T-cell (primary cell): ENCODE measurements around the gene FAM184B. TPM values are rescaled to one million over a fixed set of nuclear protein-coding genes. Genes with fewer than 3 reads are reported as not detected.

Experiments
- ATAC-seq, 4 experiments: fragments of 200-7000 bp in 3 of 4; fragments of 150-1000 bp in 1 of 4; cut with Tn5 transposase; replicated peaks in 1 of 4; 1 replicate in 3 of 4; 2 replicates in 1 of 4; pipeline ENCODE4 v1.10.0; 2021; ENCODE audit warnings: moderate library complexity in 3 of 4, mild to moderate bottlenecking in 2 of 4, moderate number of reproducible peaks in 1 of 4
- CTCF ChIA-PET, 2 donors: fragments of 300-600 bp; sonication (Branson Sonifier 250); formaldehyde crosslinking; loops; one replicate each; lab custom pipeline; 2022; ENCODE audit warnings: antibody characterized with exemption in 2 of 2; lab: Charles Lee
- POLR2A ChIA-PET, 2 donors: fragments of 300-600 bp; sonication (Branson Sonifier 250); formaldehyde crosslinking; loops; one replicate each; lab custom pipeline; 2022; ENCODE audit warnings: antibody characterized with exemption in 2 of 2; lab: Charles Lee
- DNase-seq, 35 experiments: peaks; one replicate each; pipeline versions ENCODE4 v3.0.0 to v3.0.0-alpha.2; 2013 to 2023
- H3K27ac ChIP-seq: one replicate; pipeline ENCODE4 v1.5.1; 2013; ENCODE audit warnings: low read length
- H3K27me3 ChIP-seq, 2 experiments: replicated peaks in 1 of 2; 1 replicate in 1 of 2; 2 replicates in 1 of 2; pipeline versions ENCODE4 v1.6.1 to v1.7.0; 2013; ENCODE audit warnings: low read length in 1 of 2, mixed read lengths in 1 of 2; ENCODE audit not compliant: control insufficient read depth in 2 of 2, insufficient read depth in 2 of 2; ENCODE audit errors: extremely low read depth in 1 of 2
- H3K36me3 ChIP-seq, 2 donors: 1 replicate in 1 of 2; 2 replicates in 1 of 2; pipeline versions ENCODE4 v1.6.1 to v1.7.0; 2013; ENCODE audit warnings: low read length in 1 of 2; ENCODE audit not compliant: control insufficient read depth in 2 of 2, insufficient read depth in 1 of 2; ENCODE audit errors: extremely low read depth in 1 of 2
- H3K4me1 ChIP-seq, 2 experiments: 1 replicate in 1 of 2; 2 replicates in 1 of 2; pipeline versions ENCODE4 v1.6.1 to v1.7.0; 2013; ENCODE audit warnings: low read length in 2 of 2, mixed read lengths in 1 of 2; ENCODE audit not compliant: insufficient read depth in 2 of 2, control insufficient read depth in 1 of 2; ENCODE audit errors: extremely low read depth in 1 of 2
- H3K4me3 ChIP-seq, 2 donors: 1 replicate in 1 of 2; 2 replicates in 1 of 2; pipeline versions ENCODE4 v1.5.1 to v1.7.0; 2013; ENCODE audit warnings: mild to moderate bottlenecking in 2 of 2, low read length in 1 of 2, moderate library complexity in 1 of 2; ENCODE audit not compliant: control insufficient read depth in 1 of 2; ENCODE audit errors: extremely low read depth in 1 of 2
- H3K9me3 ChIP-seq: 2 replicates; pipeline ENCODE4 v1.7.0; 2013
- H3K27ac Mint-ChIP-seq, 2 donors: one replicate each; pipeline ENCODE4 v1.8.0; 2020 to 2021; ENCODE audit warnings: mild to moderate bottlenecking in 2 of 2, mixed read lengths in 2 of 2
- H3K27me3 Mint-ChIP-seq, 2 donors: one replicate each; pipeline ENCODE4 v1.8.0; 2021 to 2022; ENCODE audit warnings: mixed read lengths in 2 of 2
- H3K36me3 Mint-ChIP-seq: one replicate; pipeline ENCODE4 v1.8.0; 2021; ENCODE audit warnings: mixed read lengths
- H3K4me1 Mint-ChIP-seq, 3 donors: one replicate each; pipeline ENCODE4 v1.8.0; 2020 to 2022; ENCODE audit warnings: mixed read lengths in 3 of 3, mild to moderate bottlenecking in 1 of 3
- H3K4me3 Mint-ChIP-seq, 3 donors: one replicate each; pipeline ENCODE4 v1.8.0; 2020 to 2022; ENCODE audit warnings: mild to moderate bottlenecking in 3 of 3, mixed read lengths in 3 of 3, moderate library complexity in 3 of 3
- H3K9me3 Mint-ChIP-seq, 3 donors: one replicate each; pipeline ENCODE4 v1.8.0; 2020 to 2022; ENCODE audit warnings: mixed read lengths in 3 of 3
- WGBS: methylation state at CpG from one replicate; pipeline ENCODE4 v1.1.5; 2013; ENCODE audit warnings: missing lambda C conversion rate; ENCODE audit not compliant: insufficient coverage; 5-methylcytosine and 5-hydroxymethylcytosine counted together
- total RNA-seq, 35 experiments: library from RNA in 6 of 35; stranded (reverse) in 6 of 35; fragments of 120-200 nt in 1 of 35; gene quantifications; one replicate each; pipeline versions ENCODE4 v1.2.1 to v1.2.4 and lab custom pipeline; 2013 to 2026

FAM184B gene
- total RNA-seq, 5 donors from 2014 or later (not counting 1 experiment from before 2014, with no cell fraction given) = 0.03 to 0.09 (median 0.06) TPM; not detected in 2

DNA sequence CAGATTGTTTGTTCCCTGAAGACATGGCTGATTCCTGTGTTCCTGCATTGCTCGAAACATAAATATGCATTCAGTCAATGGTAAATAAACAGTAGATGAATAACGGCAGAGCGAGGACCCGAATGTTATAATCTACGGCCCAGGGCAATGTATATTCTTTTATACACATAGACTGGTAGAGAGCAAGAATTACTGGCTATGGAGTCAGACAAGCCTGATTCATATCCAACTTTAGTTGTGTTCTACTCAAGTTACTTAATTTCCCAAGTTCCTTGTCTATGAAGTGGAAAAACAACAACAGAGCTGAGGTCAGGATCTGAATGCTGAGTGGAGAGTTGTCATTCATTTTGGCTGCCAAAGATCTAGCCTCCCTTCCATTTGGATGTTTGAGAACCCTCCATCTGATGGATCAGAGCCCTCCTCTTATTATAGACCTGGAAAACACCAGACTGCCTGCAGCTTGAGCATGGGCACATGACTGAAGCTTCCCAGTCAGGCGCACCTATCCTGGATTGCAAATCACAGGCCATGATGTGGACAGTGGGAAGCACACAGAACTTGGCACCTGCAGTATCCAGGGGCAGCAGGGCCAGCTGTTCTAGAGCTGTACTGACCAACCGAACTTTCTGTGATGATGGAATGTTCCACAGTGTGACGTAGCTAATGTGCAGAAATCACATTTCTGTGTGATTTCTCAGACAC is 80.1 kb downstream of the FAM184B start:
- H3K9me3 ChIP-seq = no peaks in the 10 kb centered on the region
- no peak overlapping the region for H3K4me3 ChIP-seq
- H3K4me1 ChIP-seq = no peaks in the 10 kb centered on the region
- 90% methylated on average over 3 of the region's 8 CpGs for WGBS
- peaks cover 0 to 1% of the 10 kb centered on the region in 2 donors for H3K27me3 Mint-ChIP-seq
- H3K27me3 ChIP-seq = no peaks in the 10 kb centered on the region
- H3K9me3 Mint-ChIP-seq = peaks cover 8 to 16% (median 8%) of the 10 kb centered on the region in 3 donors
- H3K36me3 Mint-ChIP-seq = no peaks in the 10 kb centered on the region
- no peak overlapping the region for H3K27ac Mint-ChIP-seq
- ChIA-PET POLR2A (no interaction called here), CTCF (no interaction called here)
- no peak for ATAC-seq
- no peak overlapping the region for H3K27ac ChIP-seq
- DNase-seq = no peak
- no peaks in the 10 kb centered on the region for H3K36me3 ChIP-seq
- H3K4me3 Mint-ChIP-seq = no peak overlapping the region
- no peaks in the 10 kb centered on the region for H3K4me1 Mint-ChIP-seq

DNA sequence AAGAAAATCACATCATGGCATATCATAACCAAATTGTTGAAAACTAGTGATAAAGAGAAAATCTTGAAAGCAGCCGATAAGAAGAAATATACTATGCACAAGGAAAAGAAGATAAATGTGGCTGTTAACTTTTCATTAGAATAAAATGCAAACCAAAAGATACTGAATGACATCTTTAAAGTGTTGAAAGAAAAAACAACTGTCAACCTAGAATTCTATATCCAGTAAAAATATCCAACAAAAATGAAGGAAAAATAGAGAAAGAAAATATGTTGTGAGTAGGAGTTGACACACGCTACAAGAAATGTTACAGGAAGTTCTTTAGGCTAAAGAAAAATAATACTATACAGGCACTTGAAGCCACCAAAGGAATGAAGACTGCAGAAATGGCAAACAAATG is 82.0 kb downstream of the FAM184B start:
- peaks cover 8 to 16% (median 11%) of the 10 kb centered on the region in 3 donors for H3K9me3 Mint-ChIP-seq
- CTCF ChIA-PET = no interaction called here
- ATAC-seq (no peak), DNase-seq (no peak)
- no peaks in the 10 kb centered on the region for H3K4me1 Mint-ChIP-seq
- no peak overlapping the region for H3K27ac Mint-ChIP-seq
- no peaks in the 10 kb centered on the region for H3K36me3 ChIP-seq
- no peak overlapping the region for H3K27ac ChIP-seq
- H3K4me3 Mint-ChIP-seq = no peak overlapping the region
- POLR2A ChIA-PET = no interaction called here
- H3K27me3 Mint-ChIP-seq = peaks cover 3 to 9% of the 10 kb centered on the region in 2 donors
- no peak overlapping the region for H3K4me3 ChIP-seq
- H3K36me3 Mint-ChIP-seq = no peaks in the 10 kb centered on the region
- no peaks in the 10 kb centered on the region for H3K9me3 ChIP-seq
- no CpG with 5 or more reads among the region's 2 CpGs for WGBS
- peaks cover 0 to 4% of the 10 kb centered on the region in 2 experiments for H3K27me3 ChIP-seq
- no peaks in the 10 kb centered on the region for H3K4me1 ChIP-seq

DNA sequence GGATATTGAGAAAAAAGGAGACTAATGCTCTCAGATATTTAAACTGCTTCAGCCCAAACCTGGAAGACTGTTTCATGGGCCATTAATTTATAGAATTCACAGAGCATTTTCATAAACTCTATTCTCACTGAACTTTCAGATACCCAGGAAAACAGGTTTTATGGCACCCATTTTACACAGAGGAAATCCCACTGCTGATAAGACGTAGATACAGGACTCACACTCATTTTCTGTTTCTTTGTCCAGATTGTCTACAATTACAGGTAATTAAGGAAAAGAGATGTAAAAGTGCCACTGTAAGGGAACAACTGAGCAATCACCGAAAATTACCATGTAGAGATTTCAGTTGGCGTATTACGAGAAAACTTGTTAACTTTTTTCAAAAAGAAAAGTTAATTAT is 83.3 kb downstream of the FAM184B start:
- ChIA-PET CTCF (no interaction called here), POLR2A (no interaction called here)
- peaks cover 0 to 6% of the 10 kb centered on the region in 2 experiments for H3K27me3 ChIP-seq
- DNase-seq = no peak
- Mint-ChIP-seq H3K4me1 (no peaks in the 10 kb centered on the region), H3K36me3 (no peaks in the 10 kb centered on the region), H3K9me3 (peaks cover 8 to 16% (median 11%) of the 10 kb centered on the region in 3 donors), H3K27ac (no peak overlapping the region), H3K27me3 (peaks cover 3 to 9% of the 10 kb centered on the region in 2 donors), H3K4me3 (no peak overlapping the region)
- ATAC-seq = no peak
- no CpG with 5 or more reads among the region's 4 CpGs for WGBS
- no peaks in the 10 kb centered on the region for H3K9me3 ChIP-seq
- no peak overlapping the region for H3K27ac ChIP-seq
- H3K4me3 ChIP-seq = no peak overlapping the region
- no peaks in the 10 kb centered on the region for H3K36me3 ChIP-seq
- H3K4me1 ChIP-seq = no peaks in the 10 kb centered on the region

DNA sequence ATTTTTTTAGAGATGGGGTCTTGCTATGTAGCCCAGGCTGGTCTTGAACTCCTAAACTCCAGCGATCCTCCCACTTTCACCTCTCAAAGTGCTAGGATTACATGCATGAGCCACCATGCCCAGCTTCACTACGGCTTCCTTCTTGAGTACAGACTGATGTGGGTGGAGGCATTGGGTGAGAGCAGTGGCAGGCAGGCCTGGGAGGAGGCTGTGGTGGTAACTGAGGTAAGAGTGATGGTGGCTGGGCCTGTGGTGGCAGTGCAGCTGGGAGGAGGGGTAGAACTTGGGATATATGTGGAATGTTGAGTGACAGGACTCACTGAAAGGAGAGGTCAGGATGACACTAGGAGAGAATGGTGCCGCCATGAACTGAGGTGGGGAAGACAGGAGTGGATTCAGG is 86.1 kb downstream of the FAM184B start:
- 75% methylated on average over 1 of the region's 3 CpGs for WGBS
- Histone ChIP-seq H3K36me3 (no peaks in the 10 kb centered on the region), H3K27ac (no peak overlapping the region), H3K27me3 (peaks cover 0 to 6% of the 10 kb centered on the region in 2 experiments), H3K4me1 (no peaks in the 10 kb centered on the region), H3K9me3 (no peaks in the 10 kb centered on the region), H3K4me3 (no peak overlapping the region)
- Mint-ChIP-seq H3K4me1 (no peaks in the 10 kb centered on the region), H3K4me3 (no peak overlapping the region), H3K36me3 (no peaks in the 10 kb centered on the region), H3K27ac (no peak overlapping the region), H3K9me3 (peaks cover 8 to 16% (median 11%) of the 10 kb centered on the region in 3 donors), H3K27me3 (peaks cover 3 to 9% of the 10 kb centered on the region in 2 donors)
- DNase-seq = no peak
- ChIA-PET POLR2A (no interaction called here), CTCF (no interaction called here)
- ATAC-seq = no peak

- peaks cover 3 to 9% of the 10 kb centered on the region in 2 donors for H3K27me3 Mint-ChIP-seq
- peaks cover 0 to 6% of the 10 kb centered on the region in 2 experiments for H3K27me3 ChIP-seq
- H3K36me3 ChIP-seq = no peaks in the 10 kb centered on the region
- no peaks in the 10 kb centered on the region for H3K36me3 Mint-ChIP-seq
- H3K4me3 Mint-ChIP-seq = no peak overlapping the region
- no peaks in the 10 kb centered on the region for H3K4me1 ChIP-seq
- DNase-seq (no peak), ATAC-seq (no peak)
- no peak overlapping the region for H3K27ac ChIP-seq
- CTCF ChIA-PET = interaction anchor here in 1 of 2 donors (0.7 kb wide), 1 partner anchor 359 kb away, joined by 6 read pairs; no protein-coding TSS in a partner anchor
- WGBS = 56% methylated on average over 1 of the region's 1 CpG
- H3K4me3 ChIP-seq = no peak overlapping the region
- no peaks in the 10 kb centered on the region for H3K4me1 Mint-ChIP-seq
- no peaks in the 10 kb centered on the region for H3K9me3 ChIP-seq
- POLR2A ChIA-PET = no interaction called here
- peaks cover 6 to 11% (median 11%) of the 10 kb centered on the region in 3 donors for H3K9me3 Mint-ChIP-seq
- H3K27ac Mint-ChIP-seq = no peak overlapping the region
Observed at GRCh38 chr4:17694552-17694951, 86.9 kb downstream of the FAM184B start.

- H3K4me1 Mint-ChIP-seq = no peaks in the 10 kb centered on the region
- H3K27ac Mint-ChIP-seq = no peak overlapping the region
- ChIA-PET CTCF (interaction anchor here (0.6 to 0.7 kb wide), 2 partner anchors 15 to 58 kb away, joined by 3 to 4 read pairs; no protein-coding TSS in a partner anchor), POLR2A (no interaction called here)
- Histone ChIP-seq H3K36me3 (no peaks in the 10 kb centered on the region), H3K27me3 (peaks cover 0 to 6% of the 10 kb centered on the region in 2 experiments), H3K27ac (no peak overlapping the region), H3K4me1 (no peaks in the 10 kb centered on the region), H3K9me3 (no peaks in the 10 kb centered on the region), H3K4me3 (no peak overlapping the region)
- no peak overlapping the region for H3K4me3 Mint-ChIP-seq
- WGBS = no CpG with 5 or more reads among the region's 1 CpG
- H3K9me3 Mint-ChIP-seq = peaks cover 0 to 4% (median 0%) of the 10 kb centered on the region in 3 donors
- no peaks in the 10 kb centered on the region for H3K36me3 Mint-ChIP-seq
- peaks cover 3 to 6% of the 10 kb centered on the region in 2 donors for H3K27me3 Mint-ChIP-seq
- DNase-seq (no peak), ATAC-seq (no peak)
Observed at GRCh38 chr4:17690898-17691297, 90.5 kb downstream of the FAM184B start.
